ENCODE results near the gene SPATA13.

The SPATA13 gene

GRCh38 chr13:24351423-24351822 lies 190.9 kb downstream of the SPATA13 start:
- DNase-seq (ENCODE audit: low read depth): no peak
- H3K4me3 ChIP-seq (replicated peaks; ENCODE audit: low read depth, low read length): no peak overlapping the region
- no peak for TF ChIP-seq CTCF (IDR thresholded peaks at IDR 0.05; ENCODE audit: low read length, missing control alignments)

DNA sequence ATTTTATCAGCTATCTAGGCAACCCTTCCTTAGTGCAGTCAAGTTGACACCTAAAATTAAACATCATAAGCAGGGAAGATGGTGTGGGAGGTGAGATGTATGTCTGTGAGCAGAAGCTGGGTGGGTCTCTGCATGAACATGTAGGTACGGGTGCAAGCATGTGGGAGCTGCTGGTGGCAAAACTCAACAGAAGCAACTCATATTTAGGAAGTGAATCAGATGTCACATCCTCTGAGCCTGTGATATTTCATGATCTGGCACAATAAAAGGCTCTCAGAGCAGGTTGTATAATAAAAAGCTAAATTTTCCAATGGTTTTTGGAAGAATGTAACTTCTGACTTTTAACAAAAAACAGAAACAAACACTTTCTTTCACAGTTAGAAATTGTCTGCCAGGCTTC lies 193.2 kb downstream of the SPATA13 start:
- DNase-seq (ENCODE audit: low read depth): no peak
- H3K4me3 ChIP-seq (replicated peaks; ENCODE audit: low read depth, low read length): no peak overlapping the region
- no peak for TF ChIP-seq CTCF (IDR thresholded peaks at IDR 0.05; ENCODE audit: low read length, missing control alignments)

GRCh38 chr13:24355103-24355502 lies 194.6 kb downstream of the SPATA13 start:
- no peak for DNase-seq (ENCODE audit: low read depth)
- no peak for TF ChIP-seq CTCF (IDR thresholded peaks at IDR 0.05; ENCODE audit: low read length, missing control alignments)
- no peak overlapping the region for H3K4me3 ChIP-seq (replicated peaks; ENCODE audit: low read depth, low read length)

DNA sequence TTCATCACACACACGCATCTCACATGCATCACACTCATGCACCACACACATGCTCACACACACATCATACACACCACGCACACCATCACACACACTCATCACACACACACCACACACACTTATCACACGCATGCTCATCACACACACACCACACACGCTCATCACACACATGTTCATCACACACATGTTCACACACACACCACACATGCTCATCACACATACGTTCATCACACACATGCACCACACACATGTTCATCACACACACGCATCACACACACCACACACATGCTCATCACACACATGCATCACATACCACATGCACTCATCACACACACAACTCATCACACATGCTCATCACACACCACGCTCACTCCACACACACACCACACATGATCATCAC lies 195.8 kb downstream of the SPATA13 start:
- no peak for DNase-seq (ENCODE audit: low read depth)
- H3K4me3 ChIP-seq (replicated peaks; ENCODE audit: low read depth, low read length): no peak overlapping the region
- TF ChIP-seq CTCF (IDR thresholded peaks at IDR 0.05; ENCODE audit: low read length, missing control alignments): no peak

All from fibroblast of pulmonary artery (primary cell).